ENCODE data around the gene SH3BP5. TPM values are rescaled to one million over a fixed set of nuclear protein-coding genes. Genes with fewer than 3 reads are reported as not detected.

Gene SH3BP5
- total and polyA plus RNA-seq, 5 donors: 12.9 to 26.6 (median 15.3) TPM

DNA sequence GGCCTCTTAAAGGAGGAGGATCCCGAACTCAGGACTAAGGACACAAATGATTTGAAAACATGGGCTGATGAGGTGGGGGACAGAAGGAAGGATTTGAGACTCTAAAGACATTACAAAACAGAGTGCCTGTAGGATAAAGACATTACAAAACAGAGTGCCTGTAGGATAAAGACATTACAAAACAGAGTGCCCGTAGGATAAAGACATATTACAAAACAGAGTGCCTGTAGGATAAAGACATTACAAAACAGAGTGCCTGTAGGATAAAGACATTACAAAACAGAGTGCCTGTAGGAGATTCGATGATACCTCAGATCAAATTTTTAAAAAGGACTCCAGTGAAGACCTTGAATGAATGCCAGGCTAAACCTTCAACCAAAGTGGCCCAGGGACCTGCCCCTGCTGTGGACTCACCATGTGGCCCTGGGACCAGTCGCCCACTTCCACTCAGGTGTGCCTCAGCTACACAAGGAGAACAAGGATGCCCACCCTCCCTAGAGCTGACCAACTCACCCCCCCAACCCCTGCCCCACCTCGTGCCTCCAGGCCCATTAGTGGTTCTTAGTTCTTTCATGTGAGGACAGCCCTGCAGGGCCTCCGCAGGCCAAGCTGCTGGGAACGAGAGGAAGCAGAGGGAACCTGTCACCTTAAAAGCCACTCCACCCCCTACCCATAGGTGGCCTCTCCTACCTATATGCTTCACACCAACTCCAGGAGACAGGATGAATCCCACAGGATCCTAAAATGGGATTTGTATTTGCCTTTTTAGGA is 59.8 kb downstream of the SH3BP5 start:
- WGBS: 79% methylated on average over 7 of the region's 7 CpGs
- H3K4me3 ChIP-seq (ENCODE audit: low read length): no peak overlapping the region
- H3K27me3 ChIP-seq (ENCODE audit: control insufficient read depth, insufficient read depth): no peaks in the 10 kb centered on the region
- peaks cover 11% of the 10 kb centered on the region for H3K4me1 ChIP-seq (ENCODE audit: control insufficient read depth, insufficient read depth, low read length)
- intact Hi-C loops (cut with DNase I): loop anchor here in 1 of 4 donors (10.0 kb wide), 1 partner anchor 62 kb away; the partner anchor contains the start of gene SH3BP5
- ATAC-seq (no peak), DNase-seq (no peak)
- H3K9me3 ChIP-seq (ENCODE audit: control insufficient read depth, low read length): no peaks in the 10 kb centered on the region
- no peak overlapping the region for H3K27ac ChIP-seq (ENCODE audit: low read length)

DNA sequence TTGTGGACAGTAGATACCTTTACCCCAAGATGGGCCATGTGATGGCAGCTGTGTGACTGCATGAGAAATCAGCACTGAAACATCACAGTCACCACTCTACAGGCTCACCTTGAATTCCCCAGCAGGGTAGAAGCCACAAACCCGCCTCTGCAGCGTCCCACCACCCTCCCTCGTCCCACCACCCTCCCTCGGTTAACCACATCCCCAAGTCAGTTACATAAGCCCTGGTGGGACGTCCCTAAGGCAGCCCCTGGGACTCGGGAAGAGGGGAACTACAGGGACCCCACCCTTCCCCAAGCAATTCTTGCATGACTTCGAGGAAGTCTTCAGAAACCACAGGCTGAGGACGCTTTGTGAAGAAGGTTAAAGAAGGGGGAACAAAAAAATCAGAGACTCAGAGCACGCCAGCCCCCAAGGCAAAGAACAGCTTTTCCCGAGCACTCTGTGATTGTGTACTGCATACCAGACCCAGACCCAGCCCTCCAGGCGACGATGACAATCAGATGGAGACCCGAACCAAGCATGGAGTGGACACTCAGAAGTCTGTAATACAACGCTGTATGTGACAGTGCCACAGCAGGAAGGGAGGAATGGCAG is 60.5 kb downstream of the SH3BP5 start:
- H3K27ac ChIP-seq (ENCODE audit: low read length): no peak overlapping the region
- peak; percentile 36 to 41 for ATAC-seq
- intact Hi-C loops (cut with DNase I): loop anchor here in 1 of 4 donors (10.0 kb wide), 1 partner anchor 63 kb away; the partner anchor contains the start of gene SH3BP5

GRCh38 chr3:15271030-15271429 is 61.4 kb downstream of the SH3BP5 start:
- no peak for ATAC-seq
- Histone ChIP-seq H3K9me3 (ENCODE audit: control insufficient read depth, low read length) (no peaks in the 10 kb centered on the region), H3K27me3 (ENCODE audit: control insufficient read depth, insufficient read depth) (no peaks in the 10 kb centered on the region), H3K4me3 (ENCODE audit: low read length) (no peak overlapping the region), H3K4me1 (ENCODE audit: control insufficient read depth, insufficient read depth, low read length) (peaks cover 11% of the 10 kb centered on the region), H3K27ac (ENCODE audit: low read length) (no peak overlapping the region)
- intact Hi-C loops (cut with DNase I): loop anchor here in 1 of 4 donors (10.0 kb wide), 1 partner anchor 64 kb away; the partner anchor contains the start of gene SH3BP5
- DNase-seq: no peak
- WGBS: 93% methylated on average over 4 of the region's 4 CpGs

More for the DNA sequence above, 60.5 kb downstream of the SH3BP5 start:
- peaks cover 11% of the 10 kb centered on the region for H3K4me1 ChIP-seq (ENCODE audit: control insufficient read depth, insufficient read depth, low read length)
- peak; percentile 57 to 78 (median 71) for DNase-seq
- no peaks in the 10 kb centered on the region for H3K9me3 ChIP-seq (ENCODE audit: control insufficient read depth, low read length)
- WGBS: 61% methylated on average over 14 of the region's 14 CpGs
- H3K27me3 ChIP-seq (ENCODE audit: control insufficient read depth, insufficient read depth): no peaks in the 10 kb centered on the region
- no peak overlapping the region for H3K4me3 ChIP-seq (ENCODE audit: low read length)

DNA sequence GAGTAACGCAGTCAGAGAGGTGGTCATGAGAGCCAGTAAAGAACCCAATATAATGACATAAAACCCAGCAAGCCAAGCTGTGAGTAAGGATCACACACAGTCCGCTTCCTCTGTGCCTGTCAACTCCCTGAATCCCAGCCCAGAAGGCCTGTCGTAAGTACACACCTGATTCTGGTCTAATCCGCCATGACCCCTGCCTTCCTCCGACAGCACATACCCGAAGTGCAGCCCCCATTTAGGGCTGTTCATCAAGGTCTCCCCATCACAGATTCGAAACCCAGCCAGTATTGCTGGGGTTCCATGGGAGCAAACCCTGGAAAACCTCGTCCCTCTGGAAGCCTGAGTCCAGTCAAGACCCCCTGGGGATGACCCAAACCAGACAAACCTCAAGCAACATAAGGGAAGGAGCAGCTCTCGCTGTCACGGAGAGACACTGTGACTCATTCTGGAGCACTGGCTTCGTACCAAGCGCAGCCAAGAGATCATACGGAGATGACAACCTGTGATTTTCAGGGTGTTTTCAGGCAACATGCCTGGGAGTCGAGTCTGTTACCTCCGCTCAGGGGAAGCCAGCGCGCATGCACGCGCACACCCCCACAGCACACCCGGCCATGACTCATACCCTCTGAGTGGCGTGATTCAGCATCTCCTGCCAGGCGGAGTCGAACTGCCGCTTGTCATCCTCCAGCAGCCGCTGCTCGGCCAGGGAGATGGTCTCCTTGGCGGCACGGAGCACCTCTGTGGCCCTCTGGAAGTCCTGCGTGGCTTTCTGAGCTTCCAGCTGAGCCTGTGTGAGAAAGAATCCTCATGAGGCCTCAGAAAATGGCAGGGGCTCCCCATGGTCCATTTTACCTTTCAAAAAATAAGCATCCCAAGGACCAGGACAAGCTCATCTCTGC is 63.0 kb downstream of the SH3BP5 start:
- H3K27me3 ChIP-seq (ENCODE audit: control insufficient read depth, insufficient read depth): no peaks in the 10 kb centered on the region
- peak; percentile 81 to 84 for ATAC-seq
- WGBS: 57% methylated on average over 29 of the region's 29 CpGs
- DNase-seq: peak; percentile 92 to 94 (median 93)
- intact Hi-C loops (cut with DNase I): loop anchor here (5.0 to 10.0 kb wide), 4 partner anchors 63 to 113 kb away; partner anchors contain the start of gene SH3BP5 (in 3 of the 4)
- peak overlapping the region; percentile 16 for H3K27ac ChIP-seq (ENCODE audit: low read length)
- H3K4me3 ChIP-seq (ENCODE audit: low read length): no peak overlapping the region
- H3K9me3 ChIP-seq (ENCODE audit: control insufficient read depth, low read length): no peaks in the 10 kb centered on the region
- H3K4me1 ChIP-seq (ENCODE audit: control insufficient read depth, insufficient read depth, low read length): peaks cover 11% of the 10 kb centered on the region

GRCh38 chr3:15268033-15268631 is 64.3 kb downstream of the SH3BP5 start:
- ATAC-seq (peak; percentile 78 to 81), DNase-seq (peak; percentile 89 to 97 (median 93))
- peaks cover 11% of the 10 kb centered on the region for H3K4me1 ChIP-seq (ENCODE audit: control insufficient read depth, insufficient read depth, low read length)
- H3K4me3 ChIP-seq (ENCODE audit: low read length): no peak overlapping the region
- intact Hi-C loops (cut with DNase I): loop anchor here (5.0 to 10.0 kb wide), 4 partner anchors 64 to 114 kb away; partner anchors contain the start of gene SH3BP5 (in 3 of the 4)
- no peak overlapping the region for H3K27ac ChIP-seq (ENCODE audit: low read length)
- WGBS: 26% methylated on average over 15 of the region's 15 CpGs
- no peaks in the 10 kb centered on the region for H3K27me3 ChIP-seq (ENCODE audit: control insufficient read depth, insufficient read depth)
- no peaks in the 10 kb centered on the region for H3K9me3 ChIP-seq (ENCODE audit: control insufficient read depth, low read length)

DNA sequence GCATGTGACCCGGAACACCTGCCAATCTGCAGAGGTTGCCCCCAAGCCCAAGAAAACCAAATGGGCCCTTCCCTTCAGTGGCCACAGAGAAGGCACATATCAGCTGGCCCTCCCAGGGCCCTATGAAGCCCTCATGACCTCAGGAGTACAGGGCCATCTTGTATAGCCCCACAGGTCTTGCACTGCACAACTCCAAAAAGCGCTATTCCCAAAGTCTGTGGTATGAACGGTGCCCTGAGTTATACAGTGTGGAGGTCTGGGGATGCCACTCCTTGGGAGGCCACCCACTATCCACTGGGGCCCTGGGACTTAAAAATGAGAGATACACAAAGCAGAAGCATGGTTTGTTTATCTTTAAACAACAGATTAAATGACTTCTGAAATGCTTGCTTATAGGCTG is 64.9 kb downstream of the SH3BP5 start:
- ATAC-seq (no peak), DNase-seq (no peak)
- no peaks in the 10 kb centered on the region for H3K27me3 ChIP-seq (ENCODE audit: control insufficient read depth, insufficient read depth)
- no peak overlapping the region for H3K27ac ChIP-seq (ENCODE audit: low read length)
- 93% methylated on average over 3 of the region's 3 CpGs for WGBS
- intact Hi-C loops (cut with DNase I): loop anchor here (2.0 to 10.0 kb wide), 6 partner anchors 65 to 115 kb away; partner anchors contain the start of gene SH3BP5 (in 3 of the 4)
- H3K4me3 ChIP-seq (ENCODE audit: low read length): no peak overlapping the region
- peaks cover 11% of the 10 kb centered on the region for H3K4me1 ChIP-seq (ENCODE audit: control insufficient read depth, insufficient read depth, low read length)
- H3K9me3 ChIP-seq (ENCODE audit: control insufficient read depth, low read length): no peaks in the 10 kb centered on the region

DNA sequence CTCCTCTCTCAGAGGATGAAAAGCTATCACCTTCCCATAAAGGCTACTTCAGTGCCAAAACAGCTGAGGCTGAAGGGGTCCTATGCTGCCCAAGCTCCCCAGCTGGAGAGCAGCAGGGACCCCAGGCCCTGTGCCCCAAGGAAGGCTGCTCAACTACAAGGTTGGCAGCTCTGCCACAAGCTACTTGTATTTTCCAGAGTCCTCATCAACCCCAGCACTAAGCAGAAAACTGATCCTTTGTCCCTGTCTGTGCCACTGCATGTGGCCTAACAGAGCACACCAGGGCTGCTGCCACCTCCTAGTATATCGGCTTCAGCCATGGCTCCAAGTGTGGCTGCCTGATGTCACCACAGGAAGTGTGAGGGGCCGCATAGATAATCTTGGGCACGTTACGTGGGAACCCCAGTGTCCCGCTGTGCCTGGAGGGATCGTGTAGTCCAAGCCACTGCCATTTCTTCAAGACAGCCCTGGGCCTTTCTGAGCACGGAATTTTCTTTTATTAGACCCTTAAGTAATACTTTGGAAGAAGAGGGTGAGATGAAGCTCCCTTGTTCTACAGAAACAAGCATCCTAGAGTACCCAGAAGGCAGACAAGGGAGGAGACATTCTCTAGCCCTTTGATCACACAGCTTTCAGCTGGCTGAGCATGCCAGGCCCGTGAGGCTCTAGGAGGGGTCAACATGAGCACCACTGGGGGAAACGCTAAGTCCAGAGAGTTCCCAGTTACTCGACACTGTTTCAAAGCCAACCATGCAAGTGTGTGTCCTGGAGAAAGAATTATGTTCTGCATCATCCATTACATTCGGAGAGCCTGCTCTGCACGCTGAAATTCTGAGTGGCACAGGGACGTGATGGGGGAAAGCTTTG is 65.6 kb downstream of the SH3BP5 start:
- ATAC-seq: no peak
- Histone ChIP-seq H3K27me3 (ENCODE audit: control insufficient read depth, insufficient read depth) (no peaks in the 10 kb centered on the region), H3K4me1 (ENCODE audit: control insufficient read depth, insufficient read depth, low read length) (peaks cover 11% of the 10 kb centered on the region), H3K9me3 (ENCODE audit: control insufficient read depth, low read length) (no peaks in the 10 kb centered on the region), H3K4me3 (ENCODE audit: low read length) (no peak overlapping the region), H3K27ac (ENCODE audit: low read length) (no peak overlapping the region)
- WGBS: 67% methylated on average over 13 of the region's 13 CpGs
- DNase-seq: no peak
- intact Hi-C loops (cut with DNase I): loop anchor here (2.0 to 10.0 kb wide), 6 partner anchors 66 to 116 kb away; partner anchors contain the start of gene SH3BP5 (in 3 of the 4)

DNA sequence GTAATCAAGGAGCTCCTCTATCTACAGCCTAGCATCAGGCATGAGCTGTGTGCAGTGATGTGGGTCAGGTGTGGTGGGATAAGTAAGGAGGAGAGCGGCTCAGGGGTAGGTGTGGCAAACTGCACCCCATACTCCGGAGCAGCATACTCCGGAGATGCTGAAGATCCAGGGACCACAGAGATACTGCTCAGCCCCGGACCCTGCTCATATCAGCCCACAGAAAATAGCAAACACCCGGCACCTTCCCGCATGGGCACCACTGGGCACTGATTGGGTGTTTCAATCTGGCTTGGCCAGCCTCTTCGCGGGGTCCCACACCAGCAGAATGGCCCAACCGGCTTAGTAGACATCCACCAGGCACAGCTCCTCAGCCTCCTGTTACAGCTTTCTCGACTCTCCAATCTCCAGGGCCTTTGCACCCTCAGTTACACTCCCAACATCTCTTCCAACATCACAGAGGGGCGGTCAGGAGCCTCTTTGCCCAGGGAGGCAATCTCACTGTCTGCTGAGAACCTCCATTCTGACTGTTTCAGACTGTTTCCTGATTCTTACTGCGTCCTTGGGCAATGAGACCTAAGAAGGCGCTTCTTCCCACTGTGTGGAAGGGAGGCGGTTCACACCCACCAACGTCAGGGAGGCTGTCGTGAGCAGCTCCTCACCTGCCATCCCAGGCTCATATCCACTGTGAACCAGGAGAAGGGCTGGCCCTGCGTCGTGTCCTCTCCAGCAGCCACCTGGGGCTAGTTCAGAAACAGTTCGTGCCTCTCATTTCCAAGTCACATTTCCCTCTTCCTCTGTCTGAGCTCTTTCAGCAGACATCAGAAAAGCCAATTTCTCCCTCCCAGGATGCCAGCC is 66.5 kb downstream of the SH3BP5 start:
- peaks cover 11% of the 10 kb centered on the region for H3K4me1 ChIP-seq (ENCODE audit: control insufficient read depth, insufficient read depth, low read length)
- no peak overlapping the region for H3K4me3 ChIP-seq (ENCODE audit: low read length)
- intact Hi-C loops (cut with DNase I): loop anchor here (2.0 to 10.0 kb wide), 6 partner anchors 66 to 116 kb away; partner anchors contain the start of gene SH3BP5 (in 3 of the 4)
- no peaks in the 10 kb centered on the region for H3K27me3 ChIP-seq (ENCODE audit: control insufficient read depth, insufficient read depth)
- no peak overlapping the region for H3K27ac ChIP-seq (ENCODE audit: low read length)
- DNase-seq: no peak
- ATAC-seq: no peak
- 85% methylated on average over 19 of the region's 19 CpGs for WGBS
- no peaks in the 10 kb centered on the region for H3K9me3 ChIP-seq (ENCODE audit: control insufficient read depth, low read length)

GRCh38 chr3:15264486-15264885 is 67.9 kb downstream of the SH3BP5 start:
- WGBS: 67% methylated on average over 2 of the region's 2 CpGs
- DNase-seq (no peak), ATAC-seq (no peak)
- H3K9me3 ChIP-seq (ENCODE audit: control insufficient read depth, low read length): no peaks in the 10 kb centered on the region
- intact Hi-C loops (cut with DNase I): loop anchor here in 1 of 4 donors (10.0 kb wide), 1 partner anchor 70 kb away; the partner anchor contains the start of gene SH3BP5
- H3K4me1 ChIP-seq (ENCODE audit: control insufficient read depth, insufficient read depth, low read length): peaks cover 3% of the 10 kb centered on the region
- H3K4me3 ChIP-seq (ENCODE audit: low read length): no peak overlapping the region
- no peak overlapping the region for H3K27ac ChIP-seq (ENCODE audit: low read length)
- no peaks in the 10 kb centered on the region for H3K27me3 ChIP-seq (ENCODE audit: control insufficient read depth, insufficient read depth)
